Measurements from ENCODE around the gene GOLGA8B.

DNA sequence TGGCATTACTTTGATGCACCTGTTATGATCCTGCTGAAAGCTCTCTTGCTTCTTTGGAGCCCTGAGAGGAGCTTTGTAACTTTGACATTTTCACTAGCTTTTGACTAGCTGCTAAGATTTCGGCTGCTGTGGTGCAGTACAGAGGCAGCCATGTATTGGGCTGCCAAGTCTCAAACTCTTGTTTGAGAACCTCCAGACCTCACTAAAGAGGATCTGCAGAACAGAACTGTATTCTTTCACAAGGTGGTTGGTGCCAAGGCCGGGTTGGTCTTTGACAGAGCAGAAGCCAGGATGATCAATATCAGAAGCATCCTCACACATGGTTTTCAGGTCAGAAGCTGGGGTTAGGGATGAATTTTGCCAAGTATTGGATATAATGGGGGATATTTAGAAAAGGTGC lies 34.6 kb upstream of the GOLGA8B start:
- no peak for TF ChIP-seq POLR2A (IDR thresholded peaks at IDR 0.05)
- TF ChIP-seq, protein P1, sequence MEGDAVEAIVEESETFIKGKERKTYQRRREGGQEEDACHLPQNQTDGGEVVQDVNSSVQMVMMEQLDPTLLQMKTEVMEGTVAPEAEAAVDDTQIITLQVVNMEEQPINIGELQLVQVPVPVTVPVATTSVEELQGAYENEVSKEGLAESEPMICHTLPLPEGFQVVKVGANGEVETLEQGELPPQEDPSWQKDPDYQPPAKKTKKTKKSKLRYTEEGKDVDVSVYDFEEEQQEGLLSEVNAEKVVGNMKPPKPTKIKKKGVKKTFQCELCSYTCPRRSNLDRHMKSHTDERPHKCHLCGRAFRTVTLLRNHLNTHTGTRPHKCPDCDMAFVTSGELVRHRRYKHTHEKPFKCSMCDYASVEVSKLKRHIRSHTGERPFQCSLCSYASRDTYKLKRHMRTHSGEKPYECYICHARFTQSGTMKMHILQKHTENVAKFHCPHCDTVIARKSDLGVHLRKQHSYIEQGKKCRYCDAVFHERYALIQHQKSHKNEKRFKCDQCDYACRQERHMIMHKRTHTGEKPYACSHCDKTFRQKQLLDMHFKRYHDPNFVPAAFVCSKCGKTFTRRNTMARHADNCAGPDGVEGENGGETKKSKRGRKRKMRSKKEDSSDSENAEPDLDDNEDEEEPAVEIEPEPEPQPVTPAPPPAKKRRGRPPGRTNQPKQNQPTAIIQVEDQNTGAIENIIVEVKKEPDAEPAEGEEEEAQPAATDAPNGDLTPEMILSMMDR (IDR thresholded peaks at IDR 0.05), result no peak
- TF ChIP-seq POLR2AphosphoS5 (IDR thresholded peaks at IDR 0.05), result no peak
- TF ChIP-seq EP300 (IDR thresholded peaks at IDR 0.05), result no peak

Data from suprapubic skin (tissue), 4 donors.